ENCODE results near the gene BZW1. TPM values are rescaled to one million over a fixed set of nuclear protein-coding genes. Genes with fewer than 3 reads are reported as not detected.

Gene BZW1
- total and polyA plus RNA-seq, 2 of the 4 experiments (the other 2 are of a cell fraction) = 204 to 268 TPM

- no peak for TF ChIP-seq MAZ (IDR thresholded peaks at IDR 0.05; ENCODE audit: borderline replicate concordance, low read depth, low read length)
- no peak for TF ChIP-seq RAD21 (IDR thresholded peaks at IDR 0.05; ENCODE audit: low read length)
- TF ChIP-seq MAFK (IDR thresholded peaks at IDR 0.05; ENCODE audit: low read depth, low read length) = no peak
Measured at GRCh38 chr2:200770847-200771246, 40.9 kb upstream of the BZW1 start (continued).

DNA sequence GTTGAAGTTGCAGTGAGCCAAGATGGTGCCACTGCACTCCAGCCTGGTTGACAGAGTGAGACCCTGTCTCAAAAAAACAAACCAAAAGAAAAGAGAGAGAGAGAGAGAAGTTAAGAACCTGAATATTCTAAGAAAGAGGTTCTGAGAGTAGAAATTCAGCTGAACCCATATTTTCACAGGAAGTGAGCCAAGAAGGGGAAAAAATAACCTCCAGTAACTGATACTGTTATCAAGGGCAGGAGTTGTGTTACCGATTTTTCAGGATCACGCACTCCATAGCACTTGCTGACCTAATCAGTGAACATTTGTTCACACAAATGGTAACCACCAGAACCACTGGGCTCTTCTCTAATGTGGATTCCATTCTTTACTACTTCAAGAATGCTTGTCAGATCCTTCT is 39.1 kb upstream of the BZW1 start:
- peaks cover 3% of the 10 kb centered on the region; the same call in 1 of the 2 replicates for H3K9me3 ChIP-seq (ENCODE audit: control insufficient read depth, insufficient read depth, low read length)
- no peak overlapping the region for H3K4me3 ChIP-seq (ENCODE audit: insufficient read depth, low read depth, low read length)
- ChIA-PET CTCF (no interaction called here), POLR2A (ENCODE audit: unreplicated experiment) (no interaction called here)
- no peak overlapping the region for H3K18ac ChIP-seq (ENCODE audit: low read depth, low read length)
- ATAC-seq (ENCODE audit: low read depth) (no peak), DNase-seq (no peak)
- in situ Hi-C loops (cut with MboI; ENCODE audit: low sequenced_read_pairs) (no loop called here), dilution Hi-C loops (cut with HindIII; ENCODE audit: low sequenced_read_pairs, unreplicated experiment) (no loop called here), intact Hi-C loops (cut with micrococcal nuclease) (no loop called here)
- H3K36me3 ChIP-seq (ENCODE audit: control insufficient read depth, insufficient read depth, low read length) = no peaks in the 10 kb centered on the region
- no peak overlapping the region for H3K56ac ChIP-seq (ENCODE audit: extremely low read depth, insufficient read depth, low read length)
- no peak overlapping the region for H2AK5ac ChIP-seq (ENCODE audit: low read depth, low read length)
- H3K4ac ChIP-seq (ENCODE audit: low read depth, low read length) = no peak overlapping the region
- H3K27me3 ChIP-seq (ENCODE audit: control insufficient read depth, insufficient read depth, low read length) = no peaks in the 10 kb centered on the region
- no peak overlapping the region for H3K23ac ChIP-seq (ENCODE audit: low read depth, low read length)
- no peaks in the 10 kb centered on the region for H4K20me1 ChIP-seq (ENCODE audit: insufficient read depth, low read length)
- H3K27ac ChIP-seq (ENCODE audit: insufficient read depth, low read length) = no peak overlapping the region
- H2BK120ac ChIP-seq (ENCODE audit: low read depth, low read length) = no peak overlapping the region
- no peaks in the 10 kb centered on the region; the same call in 1 of the 2 replicates for H3K4me1 ChIP-seq (ENCODE audit: control insufficient read depth, insufficient read depth, low read length)
- no peak overlapping the region for H3K4me2 ChIP-seq (ENCODE audit: low read depth, low read length)
- H4K91ac ChIP-seq (ENCODE audit: insufficient read depth, low read depth, low read length) = no peak overlapping the region
- H3K9me1 ChIP-seq (ENCODE audit: insufficient read depth, low read length) = no peaks in the 10 kb centered on the region
- no CpG with 5 or more reads among the region's 2 CpGs for whole genome bisulfite sequencing, 2 experiments (ENCODE audit: extremely low coverage in 2 of 2, insufficient read length in 1 of 2)
- no peak overlapping the region for H2BK15ac ChIP-seq (ENCODE audit: low read depth, low read length)
- H2BK20ac ChIP-seq (ENCODE audit: low read depth, low read length) = no peak overlapping the region
- no peaks in the 10 kb centered on the region for H3K79me1 ChIP-seq (ENCODE audit: low read depth in 1 of 2, low read length in 2 of 2)
- H4K8ac ChIP-seq (ENCODE audit: low read depth in 2 of 2, low read length in 2 of 2) = no peak overlapping the region
- H3K14ac ChIP-seq (replicated peaks; ENCODE audit: low read depth, low read length) = no peak overlapping the region
- no TSS peak for BruUV-seq (replicated peaks)
- no peak overlapping the region for H2AK9ac ChIP-seq (replicated peaks; ENCODE audit: low read depth, low read length, poor library complexity)
- no peak overlapping the region for H2AFZ ChIP-seq (replicated peaks; ENCODE audit: low read length, poor library complexity)
- H4K5ac ChIP-seq (ENCODE audit: low read depth, low read length) = no peak overlapping the region
- H3K9ac ChIP-seq (ENCODE audit: low read depth, low read length) = no peak overlapping the region
- H2BK5ac ChIP-seq (ENCODE audit: low read depth, low read length, poor library complexity, severe bottlenecking) = no peak overlapping the region
- TF ChIP-seq RCOR1 (IDR thresholded peaks at IDR 0.05; ENCODE audit: insufficient replicate concordance, low read length) (no peak), MXI1 (IDR thresholded peaks at IDR 0.05; ENCODE audit: borderline replicate concordance, low read depth, low read length) (no peak), NFE2L2 (IDR thresholded peaks at IDR 0.05; ENCODE audit: low read depth, low read length) (no peak), MAFK (IDR thresholded peaks at IDR 0.05; ENCODE audit: low read depth, low read length) (no peak), CHD1 (IDR thresholded peaks at IDR 0.05; ENCODE audit: low read depth, low read length) (no peak), POLR2A (IDR thresholded peaks at IDR 0.05; ENCODE audit: low read depth, low read length) (no peak), BHLHE40 (IDR thresholded peaks at IDR 0.05; ENCODE audit: low read depth, low read length) (no peak), MAZ (IDR thresholded peaks at IDR 0.05; ENCODE audit: borderline replicate concordance, low read depth, low read length) (no peak), FOS (IDR thresholded peaks at IDR 0.05; ENCODE audit: low read depth, low read length) (no peak), SMC3 (IDR thresholded peaks at IDR 0.05; ENCODE audit: low read depth, low read length) (no peak), CEBPB (IDR thresholded peaks at IDR 0.05; ENCODE audit: low read depth, low read length) (no peak), RFX5 (IDR thresholded peaks at IDR 0.05; ENCODE audit: low read depth, low read length) (no peak), RAD21 (IDR thresholded peaks at IDR 0.05; ENCODE audit: low read length) (no peak)
- TF ChIP-seq, protein P1, sequence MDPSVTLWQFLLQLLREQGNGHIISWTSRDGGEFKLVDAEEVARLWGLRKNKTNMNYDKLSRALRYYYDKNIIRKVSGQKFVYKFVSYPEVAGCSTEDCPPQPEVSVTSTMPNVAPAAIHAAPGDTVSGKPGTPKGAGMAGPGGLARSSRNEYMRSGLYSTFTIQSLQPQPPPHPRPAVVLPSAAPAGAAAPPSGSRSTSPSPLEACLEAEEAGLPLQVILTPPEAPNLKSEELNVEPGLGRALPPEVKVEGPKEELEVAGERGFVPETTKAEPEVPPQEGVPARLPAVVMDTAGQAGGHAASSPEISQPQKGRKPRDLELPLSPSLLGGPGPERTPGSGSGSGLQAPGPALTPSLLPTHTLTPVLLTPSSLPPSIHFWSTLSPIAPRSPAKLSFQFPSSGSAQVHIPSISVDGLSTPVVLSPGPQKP (IDR thresholded peaks at IDR 0.05; ENCODE audit: borderline replicate concordance, low read depth, low read length) = no peak
- TF ChIP-seq, protein P2, sequence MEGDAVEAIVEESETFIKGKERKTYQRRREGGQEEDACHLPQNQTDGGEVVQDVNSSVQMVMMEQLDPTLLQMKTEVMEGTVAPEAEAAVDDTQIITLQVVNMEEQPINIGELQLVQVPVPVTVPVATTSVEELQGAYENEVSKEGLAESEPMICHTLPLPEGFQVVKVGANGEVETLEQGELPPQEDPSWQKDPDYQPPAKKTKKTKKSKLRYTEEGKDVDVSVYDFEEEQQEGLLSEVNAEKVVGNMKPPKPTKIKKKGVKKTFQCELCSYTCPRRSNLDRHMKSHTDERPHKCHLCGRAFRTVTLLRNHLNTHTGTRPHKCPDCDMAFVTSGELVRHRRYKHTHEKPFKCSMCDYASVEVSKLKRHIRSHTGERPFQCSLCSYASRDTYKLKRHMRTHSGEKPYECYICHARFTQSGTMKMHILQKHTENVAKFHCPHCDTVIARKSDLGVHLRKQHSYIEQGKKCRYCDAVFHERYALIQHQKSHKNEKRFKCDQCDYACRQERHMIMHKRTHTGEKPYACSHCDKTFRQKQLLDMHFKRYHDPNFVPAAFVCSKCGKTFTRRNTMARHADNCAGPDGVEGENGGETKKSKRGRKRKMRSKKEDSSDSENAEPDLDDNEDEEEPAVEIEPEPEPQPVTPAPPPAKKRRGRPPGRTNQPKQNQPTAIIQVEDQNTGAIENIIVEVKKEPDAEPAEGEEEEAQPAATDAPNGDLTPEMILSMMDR (conservative IDR thresholded peaks at IDR 0.05; ENCODE audit: low read depth, low read length) = no peak
